Measurements from ENCODE around the gene TTC9.

The TTC9 gene

GRCh38 chr14:70718383-70719118 lies 76.8 kb downstream of the TTC9 start:
- no peak for DNase-seq

- DNase-seq, result no peak
Observed at GRCh38 chr14:70721542-70721941, 79.8 kb downstream of the TTC9 start.

GRCh38 chr14:70722418-70722817 lies 80.7 kb downstream of the TTC9 start:
- no peak for DNase-seq

- DNase-seq, result no peak
Observed at GRCh38 chr14:70723276-70723675, 81.6 kb downstream of the TTC9 start.

GRCh38 chr14:70724110-70724509 lies 82.4 kb downstream of the TTC9 start:
- DNase-seq, result no peak

GRCh38 chr14:70724944-70725343 lies 83.2 kb downstream of the TTC9 start:
- DNase-seq, result no peak

Data from stimulated activated CD4-positive, alpha-beta T cell treated with anti-CD3 and anti-CD28 coated beads, Interleukin-2, amount 100 ng/mL, for 48 hours (primary cell).